WTC11 (cell line): ENCODE data around the gene CSTPP1.

Experiments used
- TCF7 ChIP-seq: sonication (generic); formaldehyde crosslinking; IDR thresholded peaks from 2 replicates; pipeline ENCODE4 v1.8.0; 2022; ENCODE audit warnings: mild to moderate bottlenecking, low read depth, missing genetic modification reagents, moderate library complexity
- TF ChIP-seq, protein P1 (sequence below): fragments of 200-600 bp; IDR thresholded peaks from 2 replicates; pipeline ENCODE4 v1.8.0; 2022; ENCODE audit warnings: antibody characterized with exemption
- TF ChIP-seq, protein P2 (sequence below): sonication (generic); formaldehyde crosslinking; IDR thresholded peaks from 2 replicates; pipeline ENCODE4 v1.8.0; 2022; ENCODE audit warnings: mild to moderate bottlenecking, missing genetic modification reagents

DNA sequence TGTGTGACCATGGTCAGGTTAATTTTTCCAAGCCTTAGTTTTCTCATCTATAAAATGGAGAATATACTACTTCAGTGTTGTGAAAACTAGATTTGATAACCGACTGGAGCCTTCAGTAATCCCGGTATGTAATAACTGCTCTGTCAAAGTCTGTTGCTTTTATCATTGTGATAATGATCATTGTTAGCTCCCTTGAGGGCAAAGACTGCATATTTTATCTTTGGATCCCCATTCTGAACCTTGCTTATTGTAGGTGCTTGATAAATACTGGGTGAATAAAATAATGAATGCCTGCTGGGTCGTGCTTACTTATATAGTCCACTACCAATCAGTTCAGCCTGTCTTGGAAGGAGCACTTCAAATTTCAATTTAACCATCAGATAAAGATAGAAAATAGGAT is 134.8 kb downstream of the CSTPP1 start:
- TF ChIP-seq, protein P1, sequence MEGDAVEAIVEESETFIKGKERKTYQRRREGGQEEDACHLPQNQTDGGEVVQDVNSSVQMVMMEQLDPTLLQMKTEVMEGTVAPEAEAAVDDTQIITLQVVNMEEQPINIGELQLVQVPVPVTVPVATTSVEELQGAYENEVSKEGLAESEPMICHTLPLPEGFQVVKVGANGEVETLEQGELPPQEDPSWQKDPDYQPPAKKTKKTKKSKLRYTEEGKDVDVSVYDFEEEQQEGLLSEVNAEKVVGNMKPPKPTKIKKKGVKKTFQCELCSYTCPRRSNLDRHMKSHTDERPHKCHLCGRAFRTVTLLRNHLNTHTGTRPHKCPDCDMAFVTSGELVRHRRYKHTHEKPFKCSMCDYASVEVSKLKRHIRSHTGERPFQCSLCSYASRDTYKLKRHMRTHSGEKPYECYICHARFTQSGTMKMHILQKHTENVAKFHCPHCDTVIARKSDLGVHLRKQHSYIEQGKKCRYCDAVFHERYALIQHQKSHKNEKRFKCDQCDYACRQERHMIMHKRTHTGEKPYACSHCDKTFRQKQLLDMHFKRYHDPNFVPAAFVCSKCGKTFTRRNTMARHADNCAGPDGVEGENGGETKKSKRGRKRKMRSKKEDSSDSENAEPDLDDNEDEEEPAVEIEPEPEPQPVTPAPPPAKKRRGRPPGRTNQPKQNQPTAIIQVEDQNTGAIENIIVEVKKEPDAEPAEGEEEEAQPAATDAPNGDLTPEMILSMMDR, result no peak
- TF ChIP-seq, protein P2, sequence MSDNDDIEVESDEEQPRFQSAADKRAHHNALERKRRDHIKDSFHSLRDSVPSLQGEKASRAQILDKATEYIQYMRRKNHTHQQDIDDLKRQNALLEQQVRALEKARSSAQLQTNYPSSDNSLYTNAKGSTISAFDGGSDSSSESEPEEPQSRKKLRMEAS, result no peak
- TF ChIP-seq TCF7, result no peak
